BLaER1 treated with 17β-estradiol and CSF1 and Interleukin-3, amounts not matched to agents 10 nM and 100 nM (cell line): ENCODE measurements around the gene ZNF280A.
"Not testable (repeated sequence)": the region's sequence is repeated elsewhere in the genome, so short reads cannot be mapped to it uniquely, and the experiment has no call there.

Source experiments
- H3K27ac ChIP-seq, 11 experiments: shearing (Covaris generic); formaldehyde crosslinking; 2 replicates each; pipeline ENCODE4 v1.8.1; 2022
- H3K27me3 ChIP-seq, 11 experiments: shearing (Covaris generic); formaldehyde crosslinking; 2 replicates each; pipeline ENCODE4 v1.8.1; 2022
- H3K36me3 ChIP-seq, 11 experiments: shearing (Covaris generic); formaldehyde crosslinking; 2 replicates each; pipeline ENCODE4 v1.8.1; 2022
- H3K4me1 ChIP-seq, 10 experiments: shearing (Covaris generic); formaldehyde crosslinking; 2 replicates each; pipeline ENCODE4 v1.8.1; 2022
- H3K4me2 ChIP-seq, 11 experiments: shearing (Covaris generic); formaldehyde crosslinking; 2 replicates each; pipeline ENCODE4 v1.8.1; 2022
- H3K4me3 ChIP-seq, 10 experiments: shearing (Covaris generic); formaldehyde crosslinking; 2 replicates each; pipeline ENCODE4 v1.8.1; 2022
- H3K9ac ChIP-seq, 11 experiments: shearing (Covaris generic); formaldehyde crosslinking; 2 replicates each; pipeline ENCODE4 v1.8.1; 2022
- H3K9me3 ChIP-seq, 11 experiments: shearing (Covaris generic); formaldehyde crosslinking; replicated peaks in 1 of 11; 2 replicates each; pipeline ENCODE4 v1.8.1; 2022
- H4K20me1 ChIP-seq, 11 experiments: shearing (Covaris generic); formaldehyde crosslinking; 2 replicates each; pipeline ENCODE4 v1.8.1; 2022
- Cebpa-rat ChIP-seq, 11 experiments: shearing (Covaris generic); IDR thresholded peaks; 2 replicates each; pipeline ENCODE4 v1.8.1; 2022

ZNF280A gene

GRCh38 chr22:22521631-22522030 is 1.6 kb upstream of the ZNF280A start:
- Histone ChIP-seq H3K9me3 (no peaks in the 10 kb centered on the region), H3K4me2 (peak overlapping the region in 3 of 11 experiments; percentile 11 to 27 (median 20); a peak in 2 of 22 replicates), H3K27ac (no peak overlapping the region), H3K36me3 (no peaks in the 10 kb centered on the region), H3K4me1 (peaks cover 7 to 31% (median 12%) of the 10 kb centered on the region in 10 experiments; a peak in 19 of 20 replicates), H4K20me1 (no peaks in the 10 kb centered on the region), H3K4me3 (no peak overlapping the region), H3K27me3 (no peaks in the 10 kb centered on the region), H3K9ac (no peak overlapping the region)
- 0 out of 22 replicates have a peak, but pooled peaks of 2 of the 11 experiments have one; percentile 26 to 34 for TF ChIP-seq Cebpa-rat (IDR thresholded peaks at IDR 0.05)

GRCh38 chr22:22520667-22521602 is 865 bp upstream of the ZNF280A start:
- H3K36me3 ChIP-seq, result no peaks in the 10 kb centered on the region
- H3K9me3 ChIP-seq, result no peaks in the 10 kb centered on the region
- no peak overlapping the region for H3K27ac ChIP-seq
- no peak for TF ChIP-seq Cebpa-rat (IDR thresholded peaks at IDR 0.05)
- peak overlapping the region in 7 of 11 experiments; percentile 5 to 37 (median 24); a peak in 6 of 22 replicates for H3K4me2 ChIP-seq
- H4K20me1 ChIP-seq, result no peaks in the 10 kb centered on the region
- peaks cover 7 to 27% (median 12%) of the 10 kb centered on the region in 10 experiments; a peak in 19 of 20 replicates for H3K4me1 ChIP-seq
- no peak overlapping the region for H3K9ac ChIP-seq
- no peaks in the 10 kb centered on the region for H3K27me3 ChIP-seq
- no peak overlapping the region for H3K4me3 ChIP-seq

GRCh38 chr22:22519591-22519990 is 479 bp downstream of the ZNF280A start:
- no peak overlapping the region for H3K4me2 ChIP-seq

GRCh38 chr22:22516992-22517391 is 3.1 kb downstream of the ZNF280A start:
- H3K36me3 ChIP-seq, result no peaks in the 10 kb centered on the region
- no peaks in the 10 kb centered on the region for H4K20me1 ChIP-seq
- H3K4me1 ChIP-seq, result peaks cover 6 to 17% (median 9%) of the 10 kb centered on the region in 10 experiments; a peak in 19 of 20 replicates
- no peaks in the 10 kb centered on the region for H3K27me3 ChIP-seq
- no peak overlapping the region for H3K9ac ChIP-seq
- H3K4me3 ChIP-seq, result no peak overlapping the region
- no peak overlapping the region for H3K27ac ChIP-seq
- no peaks in the 10 kb centered on the region for H3K9me3 ChIP-seq
- TF ChIP-seq Cebpa-rat (IDR thresholded peaks at IDR 0.05), result no peak
- no peak overlapping the region for H3K4me2 ChIP-seq

More at GRCh38 chr22:22519591-22519990, 479 bp downstream of the ZNF280A start:
- no peak overlapping the region for H3K27ac ChIP-seq
- no peak overlapping the region for H3K9ac ChIP-seq
- H3K4me1 ChIP-seq, result peaks cover 7 to 18% (median 10%) of the 10 kb centered on the region in 10 experiments; a peak in 19 of 20 replicates
- H3K27me3 ChIP-seq, result no peaks in the 10 kb centered on the region
- H3K36me3 ChIP-seq, result no peaks in the 10 kb centered on the region
- no peak overlapping the region for H3K4me3 ChIP-seq
- no peaks in the 10 kb centered on the region for H4K20me1 ChIP-seq
- TF ChIP-seq Cebpa-rat (IDR thresholded peaks at IDR 0.05), result no peak
- H3K9me3 ChIP-seq, result no peaks in the 10 kb centered on the region

- Histone ChIP-seq H3K27me3 (no peaks in the 10 kb centered on the region), H3K9ac (no peak overlapping the region), H3K36me3 (no peaks in the 10 kb centered on the region), H4K20me1 (no peaks in the 10 kb centered on the region), H3K4me2 (no peak overlapping the region), H3K9me3 (peaks cover 0 to 6% (median 2%) of the 10 kb centered on the region in 11 experiments; a peak in 10 of 22 replicates), H3K4me1 (peaks cover 0 to 9% (median 6%) of the 10 kb centered on the region in 10 experiments; a peak in 15 of 20 replicates), H3K4me3 (no peak overlapping the region), H3K27ac (no peak overlapping the region)
- TF ChIP-seq Cebpa-rat (IDR thresholded peaks at IDR 0.05), result no peak
Measured at GRCh38 chr22:22515890-22516289, 4.2 kb downstream of the ZNF280A start.

- not testable (repeated sequence) for H3K27ac ChIP-seq, H3K9ac ChIP-seq, H3K4me2 ChIP-seq, H4K20me1 ChIP-seq, H3K36me3 ChIP-seq, H3K4me3 ChIP-seq, H3K27me3 ChIP-seq, H3K4me1 ChIP-seq
- peaks cover 9 to 20% (median 15%) of the 10 kb centered on the region in 11 experiments for H3K9me3 ChIP-seq
Measured at GRCh38 chr22:22514431-22514830, 5.6 kb downstream of the ZNF280A start.

- Histone ChIP-seq H3K9me3 (peaks cover 15 to 28% (median 22%) of the 10 kb centered on the region in 11 experiments), H3K4me2 (no peak overlapping the region), H3K9ac (no peak overlapping the region), H3K4me1 (peaks cover 0 to 4% (median 0%) of the 10 kb centered on the region in 10 experiments; a peak in 3 of 20 replicates), H3K27me3 (no peaks in the 10 kb centered on the region), H3K27ac (no peak overlapping the region), H3K36me3 (no peaks in the 10 kb centered on the region), H3K4me3 (no peak overlapping the region), H4K20me1 (no peaks in the 10 kb centered on the region)
- TF ChIP-seq Cebpa-rat (IDR thresholded peaks at IDR 0.05), result no peak
Measured at GRCh38 chr22:22513619-22514018, 6.5 kb downstream of the ZNF280A start.

- Histone ChIP-seq H3K4me3 (no peak overlapping the region), H3K9me3 (peaks cover 15 to 28% (median 22%) of the 10 kb centered on the region in 11 experiments), H3K4me2 (no peak overlapping the region), H3K27ac (no peak overlapping the region), H4K20me1 (no peaks in the 10 kb centered on the region), H3K27me3 (0 out of 22 replicates have a peak, but pooled peaks cover 0 to 3% (median 0%) of the 10 kb centered on the region in 11 experiments), H3K9ac (no peak overlapping the region), H3K36me3 (no peaks in the 10 kb centered on the region), H3K4me1 (peaks cover 0 to 9% (median 3%) of the 10 kb centered on the region in 10 experiments; a peak in 15 of 20 replicates)
- no peak for TF ChIP-seq Cebpa-rat (IDR thresholded peaks at IDR 0.05)
Measured at GRCh38 chr22:22512951-22513350, 7.1 kb downstream of the ZNF280A start.

- H3K36me3 ChIP-seq, result peaks cover 0 to 14% (median 9%) of the 10 kb centered on the region in 11 experiments; a peak in 10 of 22 replicates
- not testable (repeated sequence) for H4K20me1 ChIP-seq, H3K27me3 ChIP-seq, H3K4me3 ChIP-seq, H3K9ac ChIP-seq, H3K4me2 ChIP-seq, H3K27ac ChIP-seq
- peaks cover 15 to 28% (median 22%) of the 10 kb centered on the region in 11 experiments for H3K9me3 ChIP-seq
- peaks cover 0 to 16% (median 9%) of the 10 kb centered on the region in 10 experiments; a peak in 17 of 20 replicates for H3K4me1 ChIP-seq
Measured at GRCh38 chr22:22510833-22511232, 9.2 kb downstream of the ZNF280A start.

GRCh38 chr22:22509912-22510311 is 10.2 kb downstream of the ZNF280A start:
- not testable (repeated sequence) for H3K4me3 ChIP-seq, H3K4me2 ChIP-seq, H4K20me1 ChIP-seq, H3K9ac ChIP-seq, H3K27me3 ChIP-seq, H3K27ac ChIP-seq
- peaks cover 15 to 28% (median 22%) of the 10 kb centered on the region in 11 experiments for H3K9me3 ChIP-seq
- H3K36me3 ChIP-seq, result peaks cover 0 to 23% (median 9%) of the 10 kb centered on the region in 11 experiments; a peak in 13 of 22 replicates
- peaks cover 0 to 16% (median 9%) of the 10 kb centered on the region in 10 experiments; a peak in 17 of 20 replicates for H3K4me1 ChIP-seq
